HG03469 (cell line): ENCODE results near the gene MGP.

Experiments
- ATAC-seq: cut with Tn5 transposase; IDR thresholded peaks from one replicate; pipeline ENCODE4 v1.9.1; 2021; ENCODE audit warnings: mild to moderate bottlenecking, moderate library complexity, moderate number of reproducible peaks; ENCODE audit not compliant: unreplicated experiment

The MGP gene

GRCh38 chr12:14868916-14869506, 16.6 kb downstream of the MGP start:
- no peak for ATAC-seq

- ATAC-seq: no peak
Measured at GRCh38 chr12:14860490-14860889, 25.2 kb downstream of the MGP start.

GRCh38 chr12:14858513-14858912, 27.1 kb downstream of the MGP start:
- ATAC-seq: no peak

GRCh38 chr12:14854586-14855183, 31.0 kb downstream of the MGP start:
- ATAC-seq: no peak

- ATAC-seq: no peak
Measured at GRCh38 chr12:14853961-14854360, 31.7 kb downstream of the MGP start.

- ATAC-seq: no peak
Measured at GRCh38 chr12:14852880-14853279, 32.8 kb downstream of the MGP start.

- ATAC-seq: no peak
Measured at GRCh38 chr12:14850929-14851663, 34.6 kb downstream of the MGP start.

- no peak for ATAC-seq
Measured at GRCh38 chr12:14849661-14850060, 36.0 kb downstream of the MGP start.

- no peak for ATAC-seq
Measured at GRCh38 chr12:14846876-14847580, 38.6 kb downstream of the MGP start.

- no peak for ATAC-seq
Measured at GRCh38 chr12:14846042-14846587, 39.5 kb downstream of the MGP start.

- ATAC-seq: peak; percentile 40
Measured at GRCh38 chr12:14845350-14845750, 40.3 kb downstream of the MGP start.

GRCh38 chr12:14844401-14844800, 41.3 kb downstream of the MGP start:
- no peak for ATAC-seq

GRCh38 chr12:14843425-14843887, 42.2 kb downstream of the MGP start, which contains the start of gene ART4:
TSS of gene ART4 (minus strand) at chr12:14843526. CDS start at chr12:14843113, 413 bp downstream.
- ATAC-seq: no peak

- no peak for ATAC-seq
Measured at GRCh38 chr12:14842315-14842714, 43.3 kb downstream of the MGP start.

GRCh38 chr12:14841761-14842160, 43.9 kb downstream of the MGP start:
- no peak for ATAC-seq

- ATAC-seq: no peak
Measured at GRCh38 chr12:14840616-14841015, 45.0 kb downstream of the MGP start.

GRCh38 chr12:14839262-14839661, 46.4 kb downstream of the MGP start:
- ATAC-seq: no peak

GRCh38 chr12:14836336-14837210, 49.1 kb downstream of the MGP start:
- no peak for ATAC-seq

GRCh38 chr12:14834509-14834908, 51.1 kb downstream of the MGP start:
- no peak for ATAC-seq

GRCh38 chr12:14833952-14834351, 51.7 kb downstream of the MGP start:
- no peak for ATAC-seq
